HT1080 (cell line): ENCODE results near the gene SLC66A1. TPM values are rescaled to one million over a fixed set of nuclear protein-coding genes. Genes with fewer than 3 reads are reported as not detected.
A peak's percentile ranks its signal among the peaks of the same experiment; 100 is the strongest.

Experiments used
- DNase-seq: peaks from one replicate; pipeline ENCODE4 v3.0.0-alpha.2; 2015; ENCODE audit warnings: low read depth
- total RNA-seq: library from RNA; depleted of rRNA; stranded (reverse); fragments of >200 nt; shearing (Covaris generic); gene quantifications from 2 replicates; pipeline ENCODE4 v1.2.3, GENCODE V29; 2014

Gene SLC66A1
- total RNA-seq, 1 experiment from 2014 or later = 26.9 TPM

- DNase-seq = no peak
Measured at GRCh38 chr1:19342062-19342750, 30.1 kb downstream of the SLC66A1 start.

DNA sequence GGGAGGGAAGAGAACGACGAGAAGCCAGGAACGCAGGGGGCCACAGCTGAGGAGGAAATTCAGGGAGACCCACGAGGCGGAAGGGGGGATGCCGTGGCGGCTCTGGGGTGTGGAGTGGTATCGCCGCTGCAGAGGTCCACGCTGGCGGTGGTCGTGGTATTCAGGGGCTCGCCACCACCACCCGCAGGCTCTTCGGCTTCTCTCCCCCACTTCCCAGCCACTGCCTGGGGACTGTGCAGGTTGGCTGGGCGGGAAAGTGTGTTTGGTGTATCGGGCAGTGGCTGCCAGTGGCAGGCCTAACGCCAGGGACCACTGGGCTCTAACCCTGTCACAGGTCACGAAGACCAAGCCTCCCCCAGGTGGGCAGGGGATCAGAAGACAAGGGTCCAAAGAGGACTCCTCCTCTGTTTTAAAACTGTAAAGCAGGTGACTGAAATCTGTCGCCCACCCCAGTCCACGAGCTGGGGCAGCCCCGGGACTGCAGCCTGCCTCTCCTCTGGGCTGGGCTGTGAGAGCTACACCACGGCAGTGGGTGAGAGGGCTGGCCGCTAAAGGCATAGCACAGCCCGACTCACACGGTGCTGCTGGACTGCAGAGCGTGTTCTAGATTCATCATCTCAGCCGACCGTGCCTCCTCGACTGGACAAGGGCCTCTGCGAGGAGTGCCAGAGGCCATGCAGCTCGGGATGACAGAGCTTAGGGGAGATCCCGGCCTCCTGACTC is 30.9 kb downstream of the SLC66A1 start:
- DNase-seq = no peak

GRCh38 chr1:19343617-19344350 is 31.7 kb downstream of the SLC66A1 start:
- DNase-seq = no peak

DNA sequence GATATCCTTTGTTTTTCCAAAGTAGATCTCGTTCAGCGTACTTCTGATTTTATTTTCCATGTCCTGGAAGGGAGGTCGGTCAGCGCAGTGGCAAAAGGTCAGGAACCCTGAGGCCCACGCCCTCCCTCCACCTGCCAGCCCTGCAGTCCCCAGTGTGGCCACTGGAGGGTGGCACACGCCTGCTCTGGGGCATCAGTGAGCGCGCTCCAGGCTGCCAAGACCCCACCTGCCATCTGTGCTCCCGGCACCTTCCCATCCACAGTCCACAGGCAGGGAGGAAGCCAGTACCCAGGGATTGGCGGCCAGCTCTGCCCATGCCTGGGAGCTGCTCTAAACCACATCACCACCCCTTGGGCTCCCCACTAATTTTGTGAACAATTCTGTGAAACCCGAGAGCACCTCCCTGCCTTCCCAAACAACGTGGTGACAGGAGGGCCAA is 32.3 kb downstream of the SLC66A1 start:
- peak; percentile 24 for DNase-seq

DNA sequence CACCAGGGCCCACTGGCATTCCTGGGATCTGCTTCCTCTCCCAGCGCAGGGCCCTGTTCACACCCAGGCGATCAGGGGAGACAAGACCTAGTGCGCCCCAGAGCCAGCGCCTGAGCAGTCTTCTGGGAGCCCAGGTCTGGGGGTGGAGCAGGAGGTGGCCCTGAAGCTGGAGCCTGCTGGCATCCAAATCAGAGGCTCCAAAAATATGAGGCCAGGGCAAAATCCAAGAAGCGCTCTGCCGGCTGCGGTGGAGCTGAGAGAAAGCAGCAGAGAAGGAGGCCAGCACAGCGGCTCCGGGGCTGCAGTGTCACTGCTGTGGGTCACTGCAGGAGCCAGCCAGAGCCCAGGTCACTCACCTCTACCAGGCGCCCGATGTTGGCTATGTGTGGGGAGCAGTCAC is 32.7 kb downstream of the SLC66A1 start:
- DNase-seq = no peak

DNA sequence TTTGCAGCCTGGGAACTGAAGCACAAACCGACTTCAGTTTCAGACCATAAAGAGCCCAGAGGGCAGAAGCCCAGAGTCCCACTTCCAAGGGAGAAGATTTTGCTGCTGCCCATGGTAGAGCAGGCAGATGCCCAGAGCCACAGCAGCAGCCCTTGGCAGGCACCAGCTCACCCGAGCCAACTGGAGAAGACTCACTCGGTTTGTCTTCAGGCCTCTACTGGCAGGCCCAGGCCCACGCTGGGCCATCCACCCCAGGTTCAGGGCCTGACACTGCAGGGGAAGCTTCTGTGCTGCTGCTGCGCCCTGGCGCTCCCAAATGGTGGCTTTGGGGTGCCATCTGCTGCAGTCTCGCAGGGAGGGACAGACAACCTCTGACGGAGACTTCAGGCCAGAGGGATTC is 33.3 kb downstream of the SLC66A1 start:
- DNase-seq = no peak

DNA sequence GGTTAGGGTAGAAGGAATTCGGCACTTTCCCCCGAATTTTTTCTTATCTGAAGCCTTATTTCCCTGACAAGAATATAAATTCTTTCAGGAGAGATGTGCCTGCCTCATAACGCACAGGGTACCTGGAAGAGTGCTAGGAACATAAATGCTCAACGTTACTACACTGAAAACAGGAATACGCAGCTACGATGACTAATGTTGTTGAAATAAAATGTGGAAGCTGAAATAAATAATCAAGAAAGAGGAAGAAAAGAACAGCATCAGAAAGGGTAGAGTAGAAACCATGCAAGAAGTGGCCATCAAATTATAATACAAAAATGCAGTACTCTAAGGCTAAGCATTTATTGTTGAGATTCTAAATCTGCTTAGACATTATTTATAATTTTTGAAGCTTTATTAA is 33.9 kb downstream of the SLC66A1 start:
- DNase-seq = no peak

GRCh38 chr1:19347533-19348172 is 35.5 kb downstream of the SLC66A1 start:
- no peak for DNase-seq

DNA sequence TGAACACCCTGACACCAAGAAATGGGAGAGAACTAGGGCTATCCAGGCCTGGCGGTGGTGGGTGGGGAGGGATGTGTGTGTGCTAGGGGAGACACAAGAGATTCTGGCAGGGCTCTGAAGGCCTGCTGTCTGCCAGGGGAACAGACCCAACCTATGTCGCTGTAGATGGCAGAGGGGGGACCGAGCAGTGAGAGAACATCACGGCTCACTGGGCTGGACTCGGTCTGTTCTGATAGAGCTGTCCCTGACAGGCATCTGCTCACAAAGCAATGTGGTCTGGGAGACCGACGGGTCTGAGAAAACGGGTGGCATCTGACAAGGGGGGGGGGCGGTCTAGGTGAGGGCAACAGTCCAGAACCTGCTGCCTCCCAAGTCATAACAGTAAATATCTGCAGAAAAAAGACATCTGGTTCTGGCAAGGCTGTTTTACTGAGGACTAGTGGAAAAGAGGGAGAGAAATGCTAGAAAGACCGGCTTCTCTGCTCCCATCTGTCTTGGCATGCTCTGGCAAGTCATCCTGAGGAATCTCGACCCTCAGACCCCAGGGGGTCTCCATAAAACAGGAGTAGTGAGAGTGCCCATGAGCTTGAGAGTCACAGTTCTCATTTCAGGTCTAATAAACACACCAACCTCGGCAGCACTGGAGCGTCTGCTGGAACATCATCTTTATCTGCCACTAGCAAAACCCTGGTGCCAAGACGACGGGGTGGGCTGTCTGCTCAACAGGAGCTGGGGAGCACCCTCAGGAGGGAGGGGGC is 36.5 kb downstream of the SLC66A1 start:
- no peak for DNase-seq

DNA sequence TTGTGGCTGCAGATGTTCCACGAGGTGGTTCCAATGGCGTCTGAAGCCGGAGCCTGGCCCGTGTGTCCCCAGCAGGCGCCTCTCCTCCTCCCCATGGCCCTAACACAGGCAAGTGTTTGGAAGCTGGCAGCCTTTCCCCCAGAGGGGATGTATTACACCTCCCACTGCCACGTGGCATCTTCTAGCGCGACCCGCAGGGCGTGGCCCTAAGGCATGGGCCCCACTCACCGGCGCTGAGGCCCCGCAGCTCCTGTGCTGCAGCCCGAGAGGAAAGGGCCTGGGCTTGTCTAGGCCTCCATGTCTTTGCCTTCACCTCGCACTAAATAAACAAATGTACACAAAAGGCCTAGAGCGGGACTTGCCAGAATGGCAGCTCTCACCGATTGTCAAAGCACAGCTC is 37.9 kb downstream of the SLC66A1 start:
- DNase-seq = no peak

- no peak for DNase-seq
Measured at GRCh38 chr1:19350566-19350965, 38.4 kb downstream of the SLC66A1 start.

DNA sequence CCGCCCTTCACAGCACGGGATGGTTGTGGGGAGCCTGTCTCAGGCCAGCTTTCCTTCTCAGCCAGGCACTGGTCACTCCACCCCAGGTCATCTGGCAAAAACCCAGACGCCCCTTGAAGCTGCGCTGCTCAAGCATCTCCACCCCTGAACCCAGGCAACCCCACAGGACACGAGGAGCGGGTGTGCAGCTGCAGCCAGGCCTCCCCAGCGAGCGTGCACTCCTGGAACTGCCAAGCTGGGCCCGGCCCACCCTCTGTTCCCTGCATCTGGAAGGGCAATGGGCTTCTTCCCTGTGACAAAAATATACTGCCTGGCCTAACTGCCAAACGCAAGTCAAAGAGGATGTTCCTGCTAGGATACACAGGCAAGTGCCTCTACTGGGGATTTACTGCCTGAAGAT is 39.7 kb downstream of the SLC66A1 start:
- DNase-seq = no peak

DNA sequence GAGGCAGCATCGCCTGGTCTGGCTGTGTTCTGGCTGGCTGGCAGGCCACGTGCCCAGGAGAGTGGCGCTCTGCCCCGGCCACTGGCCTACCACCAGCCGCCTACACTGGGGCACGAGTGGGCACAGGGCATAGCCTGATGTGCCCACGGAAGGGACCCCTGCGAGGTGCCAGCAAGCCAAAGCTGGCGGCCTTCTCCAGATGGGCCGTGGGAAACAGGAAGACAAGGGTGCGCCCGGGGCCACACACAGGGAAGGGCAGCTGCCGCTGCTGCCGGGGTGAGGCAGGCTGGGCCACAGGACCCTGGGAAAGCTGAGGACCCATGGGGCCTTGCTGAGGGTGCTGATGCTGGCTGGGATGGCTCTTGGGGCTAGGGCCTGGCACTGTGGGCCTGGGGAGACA is 40.7 kb downstream of the SLC66A1 start:
- no peak for DNase-seq

GRCh38 chr1:19353596-19353995 is 41.5 kb downstream of the SLC66A1 start:
- DNase-seq = no peak

- no peak for DNase-seq
Measured at GRCh38 chr1:19354531-19354981, 42.4 kb downstream of the SLC66A1 start.

- no peak for DNase-seq
Measured at GRCh38 chr1:19356266-19356665, 44.1 kb downstream of the SLC66A1 start.

DNA sequence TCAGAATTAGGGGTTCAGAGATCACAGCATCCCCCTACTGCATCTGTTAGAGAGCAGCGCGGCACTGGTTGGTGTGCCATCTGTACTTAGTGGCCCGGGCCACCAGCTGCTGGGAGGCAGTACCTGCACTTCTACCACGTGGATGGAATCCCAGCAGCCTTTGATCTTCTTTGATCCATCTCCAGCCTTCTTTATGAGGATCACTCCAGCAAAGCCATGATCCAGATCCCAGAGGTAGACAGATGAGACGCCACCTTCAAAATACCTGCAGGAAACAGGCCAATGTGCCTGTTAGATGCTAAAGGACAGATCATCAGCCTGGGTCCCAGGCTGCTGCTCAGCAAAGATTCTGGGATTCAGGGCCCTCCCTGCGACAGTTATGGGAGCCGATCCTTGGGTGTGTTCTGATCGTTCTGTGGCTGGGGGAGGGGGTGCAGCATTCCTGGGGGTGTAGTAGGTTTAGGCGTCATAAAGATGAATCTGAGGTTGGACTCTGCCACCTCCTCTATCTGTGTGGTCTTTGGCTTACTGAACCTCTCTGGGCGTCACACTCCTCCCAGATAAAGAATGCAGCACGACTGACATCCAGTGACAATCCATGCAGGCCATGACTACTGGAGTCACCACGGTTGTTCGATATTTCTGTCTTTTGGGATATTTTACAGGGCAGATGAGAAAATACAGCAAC is 45.3 kb downstream of the SLC66A1 start:
- DNase-seq = no peak

GRCh38 chr1:19358710-19359109 is 46.6 kb downstream of the SLC66A1 start:
- DNase-seq = no peak

DNA sequence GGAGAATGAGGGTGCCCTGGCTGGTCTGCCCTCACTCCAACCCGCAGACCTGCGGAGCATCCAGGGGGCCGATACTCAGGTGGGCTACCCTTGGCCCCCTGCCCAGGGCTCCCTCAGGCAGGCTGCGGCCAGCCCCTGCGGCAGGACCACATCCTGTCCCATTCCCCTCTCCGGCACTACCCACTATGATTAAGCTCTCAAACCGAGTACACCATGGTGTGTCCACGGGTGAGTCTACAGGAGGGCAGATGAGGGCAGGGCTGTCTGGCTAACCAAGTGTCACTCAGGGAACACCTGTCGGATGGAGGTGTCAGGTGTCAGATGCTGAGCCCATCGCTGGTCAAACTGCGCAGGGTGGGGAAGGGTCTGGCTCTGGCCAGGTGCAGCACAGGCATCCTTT is 47.2 kb downstream of the SLC66A1 start:
- no peak for DNase-seq

DNA sequence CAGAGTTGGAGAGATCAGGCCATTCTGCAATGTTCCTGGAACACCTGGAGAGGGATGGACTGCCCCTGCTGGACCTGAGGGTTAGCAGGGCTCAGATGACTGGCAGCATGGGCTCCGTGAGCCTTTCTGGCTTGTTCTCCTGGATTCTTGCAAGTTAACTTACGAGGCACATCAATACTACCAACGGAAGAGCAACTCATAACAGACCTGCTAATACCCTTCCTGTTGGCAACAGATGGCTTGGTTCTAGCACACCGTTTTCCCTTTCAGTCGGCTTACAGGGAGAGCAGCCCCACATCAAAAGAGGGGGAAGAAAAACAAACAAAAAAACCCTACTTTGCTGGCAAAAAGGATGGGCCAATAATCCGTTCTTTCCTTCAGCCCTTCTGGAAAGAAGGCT is 47.9 kb downstream of the SLC66A1 start:
- DNase-seq = no peak
